PFSK-1 (cell line): ENCODE data around the gene BPIFA3.

ENCODE experiments used
- POLR2AphosphoS5 ChIP-seq: IDR thresholded peaks from 2 replicates; pipeline ENCODE4 v1.6.1; 2012; ENCODE audit warnings: low read depth, mild to moderate bottlenecking, control low read depth, low read length, moderate library complexity
- TAF1 ChIP-seq: IDR thresholded peaks from 2 replicates; pipeline ENCODE4 v1.6.1; 2012; ENCODE audit warnings: low read length, control low read depth, borderline replicate concordance; ENCODE audit not compliant: insufficient read depth

DNA sequence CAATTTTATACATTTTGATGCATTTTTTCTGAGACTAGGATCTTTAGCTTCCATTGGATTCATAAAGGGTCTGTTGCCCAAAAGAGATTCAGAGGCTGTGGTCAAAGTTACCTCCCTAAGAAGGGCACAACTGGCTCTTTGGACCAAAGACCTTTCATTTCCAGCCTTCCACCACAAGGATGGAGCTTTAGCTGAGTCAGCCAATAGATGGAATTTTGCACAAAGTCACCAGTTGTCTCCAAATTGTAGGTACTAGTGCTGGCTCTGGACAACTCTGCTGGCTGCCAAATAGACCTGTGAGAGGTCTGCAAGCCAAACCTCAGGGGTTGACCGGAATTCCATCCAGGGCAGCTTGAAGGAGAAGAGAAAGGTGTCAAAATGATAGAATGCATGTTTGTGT lies 19.2 kb downstream of the BPIFA3 start:
- TF ChIP-seq TAF1 (no peak), POLR2AphosphoS5 (no peak)
